ENCODE measurements around the gene SCNM1.
A peak's percentile ranks its signal among the peaks of the same experiment; 100 is the strongest.

The SCNM1 gene

GRCh38 chr1:151213560-151213959 is 47.6 kb downstream of the SCNM1 start:
- Histone ChIP-seq H3K27me3 (ENCODE audit: control insufficient read depth in 1 of 2, insufficient read depth in 1 of 2, low read length in 2 of 2) (no peaks in the 10 kb centered on the region), H3K4me1 (ENCODE audit: control insufficient read depth, insufficient read depth, low read depth, low read length) (peaks cover 4% of the 10 kb centered on the region), H3K18ac (ENCODE audit: low read depth in 1 of 2, low read length in 2 of 2) (no peak overlapping the region), H4K8ac (ENCODE audit: low read length) (no peak overlapping the region), H3K79me1 (replicated peaks; ENCODE audit: low read length, poor library complexity, severe bottlenecking) (no peaks in the 10 kb centered on the region), H3K36me3 (ENCODE audit: control insufficient read depth in 1 of 2, insufficient read depth in 2 of 2, low read depth in 1 of 2, low read length in 2 of 2) (peaks cover 43 to 48% of the 10 kb centered on the region in 2 experiments), H2BK120ac (ENCODE audit: low read depth, low read length) (no peak overlapping the region), H2AFZ (ENCODE audit: low read depth, low read length) (no peak overlapping the region), H2BK15ac (ENCODE audit: low read depth, poor library complexity, severe bottlenecking) (no peak overlapping the region), H3K27ac (ENCODE audit: low read length, poor library complexity, severe bottlenecking) (no peak overlapping the region), H3K14ac (ENCODE audit: low read length in 2 of 2) (no peak overlapping the region), H3K4me2 (ENCODE audit: low read length, poor library complexity, severe bottlenecking) (no peak overlapping the region), H2AK5ac (ENCODE audit: low read length, severe bottlenecking) (no peak overlapping the region), H3K9me3 (ENCODE audit: control insufficient read depth, low read length) (no peaks in the 10 kb centered on the region), H3K23ac (ENCODE audit: low read length in 2 of 2) (no peak overlapping the region), H3K4me3 (ENCODE audit: insufficient read depth in 1 of 2, low read depth in 1 of 2, low read length in 2 of 2) (no peak overlapping the region), H3K9ac (ENCODE audit: low read length) (peak overlapping the region; percentile 9), H3K4ac (ENCODE audit: low read depth in 1 of 2, low read length in 2 of 2) (no peak overlapping the region), H2BK12ac (ENCODE audit: low read length in 2 of 2) (no peak overlapping the region), H4K91ac (ENCODE audit: low read length) (no peak overlapping the region), H2BK5ac (ENCODE audit: low read depth, low read length, poor library complexity, severe bottlenecking) (no peak overlapping the region)
- DNase-seq, result no peak
- 57% methylated on average over 1 of the region's 2 CpGs for WGBS

Data from mesenchymal stem cell (in vitro differentiated cells and primary cell).